Panc1 (cell line): ENCODE data around the gene PSME3. TPM values are rescaled to one million over a fixed set of nuclear protein-coding genes. Genes with fewer than 3 reads are reported as not detected.

Experiments
- ATAC-seq: fragments of 200-7000 bp; cut with Tn5 transposase; 2 replicates; pipeline ENCODE4 v1.9.1; 2020; ENCODE audit warnings: mild to moderate bottlenecking, moderate library complexity
- BruUV-seq: library from RNA; stranded (reverse); fragments of 400-500 nt; replicated peaks from 2 replicates; lab custom pipeline; 2021; lab: Mats Ljungman, UMichigan
- CTCF ChIA-PET: fragments of 300-600 bp; sonication (Branson Sonifier 250); formaldehyde crosslinking; loops from one replicate; lab custom pipeline; 2022; ENCODE audit warnings: antibody characterized with exemption; lab: Charles Lee
- POLR2A ChIA-PET: fragments of 300-600 bp; sonication (Branson Sonifier 250); formaldehyde crosslinking; loops from one replicate; lab custom pipeline; 2022; ENCODE audit warnings: antibody characterized with exemption; lab: Charles Lee
- DNase-seq: peaks from one replicate; pipeline ENCODE4 v3.0.0-alpha.2; 2010; ENCODE audit warnings: low read depth, low spot score
- H3K27ac ChIP-seq: 2 replicates; pipeline ENCODE4 v1.5.1; 2011; ENCODE audit warnings: mild to moderate bottlenecking, low read length, inconsistent platforms
- H3K27me3 ChIP-seq: fragments of 200-500 bp; sonication (Bioruptor generic); 2 replicates; pipeline ENCODE4 v1.6.0; 2014; ENCODE audit warnings: low read length, inconsistent platforms; ENCODE audit not compliant: control insufficient read depth, insufficient read depth
- H3K36me3 ChIP-seq: fragments of 200-500 bp; sonication (Bioruptor generic); 2 replicates; pipeline ENCODE4 v1.5.1; 2014; ENCODE audit warnings: inconsistent platforms, mild to moderate bottlenecking, low read length, moderate library complexity; ENCODE audit not compliant: control insufficient read depth, insufficient read depth
- H3K4me1 ChIP-seq: 2 replicates; pipeline ENCODE4 v1.5.1; 2011; ENCODE audit warnings: inconsistent platforms, mild to moderate bottlenecking, low read length, moderate library complexity; ENCODE audit not compliant: control insufficient read depth, insufficient read depth
- H3K4me3 ChIP-seq, 2 experiments: 2 replicates each; pipeline ENCODE4 v1.5.1; 2011 to 2012; ENCODE audit warnings: low read depth in 2 of 2, low read length in 2 of 2, mild to moderate bottlenecking in 2 of 2, inconsistent platforms in 1 of 2, moderate library complexity in 1 of 2
- H3K9me3 ChIP-seq: fragments of 200-500 bp; sonication (Bioruptor generic); 2 replicates; pipeline ENCODE4 v1.5.1; 2014; ENCODE audit warnings: low read depth, mild to moderate bottlenecking, inconsistent platforms, low read length, moderate library complexity; ENCODE audit not compliant: control insufficient read depth, insufficient read depth
- CTCF ChIP-seq: fragments of 450-650 bp; IDR thresholded peaks from 2 replicates; pipeline ENCODE4 v1.5.1; 2017; ENCODE audit warnings: mild to moderate bottlenecking
- POLR2AphosphoS5 ChIP-seq: IDR thresholded peaks from 2 replicates; pipeline ENCODE4 v1.6.1; 2012; ENCODE audit warnings: mild to moderate bottlenecking, low read depth, low read length, moderate library complexity
- REST ChIP-seq, 2 experiments: IDR thresholded peaks; 2 replicates each; pipeline ENCODE4 v1.6.1; 2011 to 2012; ENCODE audit warnings: low read depth in 2 of 2, control low read depth in 1 of 2, low read length in 1 of 2, mild to moderate bottlenecking in 1 of 2, moderate library complexity in 1 of 2; ENCODE audit not compliant: insufficient read depth in 1 of 2
- SIN3A ChIP-seq: IDR thresholded peaks from 2 replicates; pipeline ENCODE4 v1.6.1; 2012; ENCODE audit warnings: low read depth, mild to moderate bottlenecking, low read length, moderate library complexity, borderline replicate concordance; ENCODE audit not compliant: insufficient read depth
- TCF7L2 ChIP-seq: IDR thresholded peaks from 2 replicates; pipeline ENCODE4 v1.6.1; 2011; ENCODE audit warnings: mild to moderate bottlenecking, low read depth, low read length, inconsistent platforms
- in situ Hi-C: cut with HindIII; loops from 2 replicates; pipeline ENCODE4 v1.10.0; 2016; ENCODE audit warnings: low sequenced_read_pairs, low pct_unique_long_range_greater_than_20kb
- intact Hi-C: fragments of 100-400 bp; cut with micrococcal nuclease; formaldehyde crosslinking; loops from one replicate; pipeline ENCODE4 v1.10.0; 2022; ENCODE audit not compliant: unreplicated experiment
- total RNA-seq: library from RNA; stranded (reverse); gene quantifications from one replicate; pipeline ENCODE4 v1.2.1, GENCODE V29; 2021; ENCODE audit not compliant: unreplicated experiment

The PSME3 gene
- total RNA-seq, 1 experiment from 2014 or later, result 110 TPM

GRCh38 chr17:42886283-42887176 is 53.3 kb downstream of the PSME3 start:
- intact Hi-C loops, result no loop called here
- ChIA-PET POLR2A (no interaction called here), CTCF (no interaction called here)
- Histone ChIP-seq H3K4me3 (no peak overlapping the region), H3K9me3 (no peaks in the 10 kb centered on the region), H3K27ac (no peak overlapping the region), H3K27me3 (no peaks in the 10 kb centered on the region), H3K36me3 (no peaks in the 10 kb centered on the region), H3K4me1 (no peaks in the 10 kb centered on the region)
- TF ChIP-seq TCF7L2 (no peak), REST (IDR thresholded peaks at IDR 0.05; ENCODE audit: insufficient read depth in 1 of 2, low read depth in 2 of 2, low read length in 1 of 2) (no peak), POLR2AphosphoS5 (no peak), SIN3A (no peak), CTCF (no peak)
- BruUV-seq, result no TSS peak
- ATAC-seq, result no peak
- DNase-seq, result no peak
- in situ Hi-C loops, result no loop called here

- TF ChIP-seq REST (IDR thresholded peaks at IDR 0.05; ENCODE audit: insufficient read depth in 1 of 2, low read depth in 2 of 2, low read length in 1 of 2) (no peak), SIN3A (no peak), CTCF (no peak)
- POLR2A ChIA-PET, result interaction anchor here (0.5 kb wide), 1 partner anchor 93 kb away, joined by 7 read pairs; no protein-coding TSS in a partner anchor
- Histone ChIP-seq H3K36me3 (no peaks in the 10 kb centered on the region), H3K9me3 (no peaks in the 10 kb centered on the region), H3K4me3 (no peak overlapping the region), H3K4me1 (no peaks in the 10 kb centered on the region), H3K27me3 (no peaks in the 10 kb centered on the region), H3K27ac (no peak overlapping the region)
- in situ Hi-C loops, result no loop called here
- intact Hi-C loops, result no loop called here
- DNase-seq (no peak), ATAC-seq (no peak)
- no TSS peak for BruUV-seq
- CTCF ChIA-PET, result no interaction called here
Observed at GRCh38 chr17:42889809-42890208, 56.6 kb downstream of the PSME3 start.
